Measurements from ENCODE around the gene OR10R2.

DNA sequence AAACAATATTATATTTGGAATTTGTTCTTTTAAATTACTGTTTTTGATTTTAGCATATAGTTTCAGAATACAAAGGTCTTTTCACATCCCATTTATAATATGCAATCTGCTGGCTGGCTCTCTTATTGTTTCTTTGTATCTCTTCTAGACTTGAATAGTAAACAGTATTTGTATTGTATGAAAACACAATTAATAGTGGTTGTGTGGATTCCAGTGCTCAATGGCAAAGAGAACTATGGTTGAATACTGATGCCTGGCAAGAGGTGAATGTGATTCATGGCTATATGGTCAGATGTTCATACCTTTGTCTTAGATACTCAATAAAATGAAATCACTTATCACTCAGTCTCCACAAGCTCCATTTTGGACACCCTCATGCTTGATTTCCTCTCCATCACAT is 44.9 kb downstream of the OR10R2 start:
- TF ChIP-seq, protein P1, sequence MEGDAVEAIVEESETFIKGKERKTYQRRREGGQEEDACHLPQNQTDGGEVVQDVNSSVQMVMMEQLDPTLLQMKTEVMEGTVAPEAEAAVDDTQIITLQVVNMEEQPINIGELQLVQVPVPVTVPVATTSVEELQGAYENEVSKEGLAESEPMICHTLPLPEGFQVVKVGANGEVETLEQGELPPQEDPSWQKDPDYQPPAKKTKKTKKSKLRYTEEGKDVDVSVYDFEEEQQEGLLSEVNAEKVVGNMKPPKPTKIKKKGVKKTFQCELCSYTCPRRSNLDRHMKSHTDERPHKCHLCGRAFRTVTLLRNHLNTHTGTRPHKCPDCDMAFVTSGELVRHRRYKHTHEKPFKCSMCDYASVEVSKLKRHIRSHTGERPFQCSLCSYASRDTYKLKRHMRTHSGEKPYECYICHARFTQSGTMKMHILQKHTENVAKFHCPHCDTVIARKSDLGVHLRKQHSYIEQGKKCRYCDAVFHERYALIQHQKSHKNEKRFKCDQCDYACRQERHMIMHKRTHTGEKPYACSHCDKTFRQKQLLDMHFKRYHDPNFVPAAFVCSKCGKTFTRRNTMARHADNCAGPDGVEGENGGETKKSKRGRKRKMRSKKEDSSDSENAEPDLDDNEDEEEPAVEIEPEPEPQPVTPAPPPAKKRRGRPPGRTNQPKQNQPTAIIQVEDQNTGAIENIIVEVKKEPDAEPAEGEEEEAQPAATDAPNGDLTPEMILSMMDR (IDR thresholded peaks at IDR 0.05; ENCODE audit: insufficient read depth, low read length), result no peak
- TF ChIP-seq POLR2AphosphoS5 (IDR thresholded peaks at IDR 0.05; ENCODE audit: low read depth) (no peak), GABPA (IDR thresholded peaks at IDR 0.05; ENCODE audit: low read depth) (no peak)
- TF ChIP-seq, protein P2, sequence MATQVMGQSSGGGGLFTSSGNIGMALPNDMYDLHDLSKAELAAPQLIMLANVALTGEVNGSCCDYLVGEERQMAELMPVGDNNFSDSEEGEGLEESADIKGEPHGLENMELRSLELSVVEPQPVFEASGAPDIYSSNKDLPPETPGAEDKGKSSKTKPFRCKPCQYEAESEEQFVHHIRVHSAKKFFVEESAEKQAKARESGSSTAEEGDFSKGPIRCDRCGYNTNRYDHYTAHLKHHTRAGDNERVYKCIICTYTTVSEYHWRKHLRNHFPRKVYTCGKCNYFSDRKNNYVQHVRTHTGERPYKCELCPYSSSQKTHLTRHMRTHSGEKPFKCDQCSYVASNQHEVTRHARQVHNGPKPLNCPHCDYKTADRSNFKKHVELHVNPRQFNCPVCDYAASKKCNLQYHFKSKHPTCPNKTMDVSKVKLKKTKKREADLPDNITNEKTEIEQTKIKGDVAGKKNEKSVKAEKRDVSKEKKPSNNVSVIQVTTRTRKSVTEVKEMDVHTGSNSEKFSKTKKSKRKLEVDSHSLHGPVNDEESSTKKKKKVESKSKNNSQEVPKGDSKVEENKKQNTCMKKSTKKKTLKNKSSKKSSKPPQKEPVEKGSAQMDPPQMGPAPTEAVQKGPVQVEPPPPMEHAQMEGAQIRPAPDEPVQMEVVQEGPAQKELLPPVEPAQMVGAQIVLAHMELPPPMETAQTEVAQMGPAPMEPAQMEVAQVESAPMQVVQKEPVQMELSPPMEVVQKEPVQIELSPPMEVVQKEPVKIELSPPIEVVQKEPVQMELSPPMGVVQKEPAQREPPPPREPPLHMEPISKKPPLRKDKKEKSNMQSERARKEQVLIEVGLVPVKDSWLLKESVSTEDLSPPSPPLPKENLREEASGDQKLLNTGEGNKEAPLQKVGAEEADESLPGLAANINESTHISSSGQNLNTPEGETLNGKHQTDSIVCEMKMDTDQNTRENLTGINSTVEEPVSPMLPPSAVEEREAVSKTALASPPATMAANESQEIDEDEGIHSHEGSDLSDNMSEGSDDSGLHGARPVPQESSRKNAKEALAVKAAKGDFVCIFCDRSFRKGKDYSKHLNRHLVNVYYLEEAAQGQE (IDR thresholded peaks at IDR 0.05; ENCODE audit: insufficient replicate concordance, low read depth), result no peak
